Upper lobe of right lung (tissue), 1 donor: ENCODE measurements around the gene GLYATL1B. TPM values are rescaled to one million over a fixed set of nuclear protein-coding genes. Genes with fewer than 3 reads are reported as not detected.
A peak's percentile ranks its signal among the peaks of the same experiment; 100 is the strongest.
"Not testable (repeated sequence)": the region's sequence is repeated elsewhere in the genome, so short reads cannot be mapped to it uniquely, and the experiment has no call there.

ENCODE experiments used
- ATAC-seq: fragments of 200-7000 bp; cut with Tn5 transposase; one replicate; pipeline ENCODE4 v1.9.1; 2020; ENCODE audit warnings: mild to moderate bottlenecking, moderate library complexity
- DNase-seq: peaks from one replicate; pipeline ENCODE4 v3.0.0-alpha.2; 2020
- H3K27ac ChIP-seq: fragments of 200-600 bp; one replicate; pipeline ENCODE4 v1.8.0; 2022
- H3K27me3 ChIP-seq: fragments of 200-600 bp; one replicate; pipeline ENCODE4 v1.8.0; 2022; ENCODE audit warnings: mild to moderate bottlenecking
- H3K36me3 ChIP-seq: fragments of 200-600 bp; one replicate; pipeline ENCODE4 v1.8.0; 2022
- H3K4me1 ChIP-seq: fragments of 200-600 bp; one replicate; pipeline ENCODE4 v1.8.0; 2022
- H3K4me3 ChIP-seq: fragments of 200-600 bp; one replicate; pipeline ENCODE4 v1.8.0; 2022; ENCODE audit warnings: mild to moderate bottlenecking
- H3K9me3 ChIP-seq: fragments of 200-600 bp; one replicate; pipeline ENCODE4 v1.8.0; 2022
- intact Hi-C: fragments of 100-400 bp; cut with DNase I; formaldehyde crosslinking; loops from one replicate; pipeline ENCODE4 v1.11.0; 2022
- long read RNA-seq: library from polyadenylated mRNA; unstranded; transcript quantifications from one replicate; pipeline ENCODE4 v2.0.0, GENCODE V29; 2021
- total RNA-seq: library from RNA; stranded (reverse); fragmentation: NEBNext Ultra II Directional; extraction: Animal tissue kit (Norgen Biotek cat#: 25700); gene quantifications from one replicate; pipeline ENCODE4 v1.2.1, GENCODE V29; 2021
- TF ChIP-seq, protein P1 (sequence below): fragments of 200-600 bp; IDR thresholded peaks from one replicate; pipeline ENCODE4 v1.8.0; 2022; ENCODE audit warnings: antibody characterized with exemption
- donor health status: DM: no; HTN: yes; CAD: no; lungs with severe emphysema.

GLYATL1B gene, protein sequence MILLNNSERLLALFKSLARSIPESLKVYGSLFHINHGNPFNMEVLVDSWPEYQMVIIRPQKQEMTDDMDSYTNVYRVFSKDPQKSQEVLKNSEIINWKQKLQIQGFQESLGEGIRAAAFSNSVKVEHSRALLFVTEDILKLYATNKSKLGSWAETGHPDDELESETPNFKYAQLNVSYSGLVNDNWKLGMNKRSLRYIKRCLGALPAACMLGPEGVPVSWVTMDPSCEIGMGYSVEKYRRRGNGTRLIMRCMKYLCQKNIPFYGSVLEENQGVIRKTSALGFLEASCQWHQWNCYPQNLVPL
- not detected for total RNA-seq
- long read RNA-seq = 0 reads

DNA sequence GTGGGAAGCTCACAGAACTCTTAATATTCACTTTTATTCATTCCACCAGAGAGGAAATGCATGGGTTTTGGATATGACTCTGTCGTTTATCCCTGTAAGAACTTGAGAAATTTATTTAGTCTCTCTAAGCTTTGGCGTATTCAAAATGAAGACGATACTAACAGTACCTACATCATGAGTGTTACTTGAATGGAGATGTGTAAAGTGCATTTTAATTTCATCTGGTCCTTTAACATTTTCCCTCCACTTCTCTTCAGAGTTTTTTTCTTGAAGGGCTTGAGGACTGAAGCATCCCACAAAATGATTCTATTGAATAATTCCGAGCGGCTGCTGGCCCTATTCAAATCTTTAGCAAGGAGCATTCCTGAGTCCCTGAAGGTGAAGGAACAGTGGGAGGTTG is at the start of gene GLYATL1B:
Gene GLYATL1B (plus strand): TSS at position 301 of the 400 bp plus-strand sequence. CDS start 0 bp downstream, at position 301.
- H3K27ac ChIP-seq, H3K9me3 ChIP-seq, H3K36me3 ChIP-seq, intact Hi-C loops, DNase-seq, H3K27me3 ChIP-seq, ATAC-seq, H3K4me1 ChIP-seq, H3K4me3 ChIP-seq: not testable (repeated sequence)

DNA sequence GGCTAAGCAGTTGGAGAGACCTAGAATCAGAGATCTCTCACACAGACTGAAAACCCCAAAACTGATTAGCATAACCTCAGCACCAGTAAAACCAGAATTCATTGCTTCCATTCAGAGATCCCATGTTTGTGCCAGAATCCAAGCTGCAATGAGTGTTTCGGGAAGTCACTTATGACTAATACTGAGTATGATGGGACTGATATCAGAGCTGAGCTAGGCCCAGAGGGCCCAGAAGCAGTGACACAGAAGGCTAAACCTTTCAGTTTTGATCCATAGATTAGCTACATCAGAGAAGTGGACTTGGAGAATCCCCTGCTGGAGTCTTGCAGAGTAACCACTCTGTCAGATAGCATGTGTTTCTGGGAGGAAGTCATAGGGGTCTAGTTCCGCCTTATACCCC is 49.6 kb upstream of the GLYATL1B start:
- H3K27ac ChIP-seq, H3K4me1 ChIP-seq, H3K36me3 ChIP-seq, H3K4me3 ChIP-seq, intact Hi-C loops, H3K27me3 ChIP-seq, H3K9me3 ChIP-seq, ATAC-seq, DNase-seq: not testable (repeated sequence)

DNA sequence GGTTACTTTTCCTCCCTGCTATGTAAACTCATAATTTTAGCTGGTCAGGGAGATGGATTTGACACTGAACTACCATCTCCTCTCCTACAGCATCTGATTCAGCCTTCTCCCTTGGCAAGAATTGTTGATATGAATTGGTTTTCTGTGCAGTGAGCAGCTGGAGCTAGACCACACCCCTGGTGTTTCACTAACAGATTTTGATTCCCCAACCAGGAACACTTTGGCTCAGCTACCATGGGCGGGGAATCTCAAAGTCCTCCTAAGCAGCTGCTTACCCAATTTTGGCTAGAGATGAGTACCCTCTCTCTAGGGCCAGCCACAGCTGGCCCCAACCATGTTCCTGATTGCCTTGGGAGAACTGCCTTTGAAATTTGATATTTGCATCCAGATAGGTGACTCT is 48.7 kb upstream of the GLYATL1B start:
- H3K27me3 ChIP-seq, H3K4me3 ChIP-seq, H3K27ac ChIP-seq, H3K9me3 ChIP-seq, H3K4me1 ChIP-seq, H3K36me3 ChIP-seq, ATAC-seq, intact Hi-C loops, DNase-seq: not testable (repeated sequence)

DNA sequence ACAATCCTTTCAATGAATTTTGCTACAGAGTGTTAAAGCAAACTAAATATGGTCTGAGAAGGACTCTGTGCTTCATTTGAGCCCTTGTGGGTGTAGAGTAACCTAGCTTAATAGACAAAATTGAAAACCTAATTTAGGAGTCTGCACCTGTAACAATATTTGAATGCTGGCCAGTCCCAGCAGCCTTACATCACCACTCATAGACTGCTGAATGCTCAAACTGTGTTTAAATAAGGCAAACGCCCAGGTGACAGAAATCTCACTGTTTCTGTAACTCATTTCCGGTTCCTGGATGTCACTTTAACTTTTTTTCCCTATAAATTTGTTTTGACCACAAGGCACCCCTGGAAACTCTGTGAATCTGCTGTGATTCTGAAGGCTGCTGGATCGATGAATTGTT is 45.5 kb upstream of the GLYATL1B start:
- no peak overlapping the region for H3K27ac ChIP-seq
- H3K4me3 ChIP-seq = no peak overlapping the region
- no peaks in the 10 kb centered on the region for H3K27me3 ChIP-seq
- no peaks in the 10 kb centered on the region for H3K36me3 ChIP-seq
- DNase-seq = no peak
- intact Hi-C loops = no loop called here
- no peaks in the 10 kb centered on the region for H3K9me3 ChIP-seq
- no peaks in the 10 kb centered on the region for H3K4me1 ChIP-seq
- TF ChIP-seq, protein P1, sequence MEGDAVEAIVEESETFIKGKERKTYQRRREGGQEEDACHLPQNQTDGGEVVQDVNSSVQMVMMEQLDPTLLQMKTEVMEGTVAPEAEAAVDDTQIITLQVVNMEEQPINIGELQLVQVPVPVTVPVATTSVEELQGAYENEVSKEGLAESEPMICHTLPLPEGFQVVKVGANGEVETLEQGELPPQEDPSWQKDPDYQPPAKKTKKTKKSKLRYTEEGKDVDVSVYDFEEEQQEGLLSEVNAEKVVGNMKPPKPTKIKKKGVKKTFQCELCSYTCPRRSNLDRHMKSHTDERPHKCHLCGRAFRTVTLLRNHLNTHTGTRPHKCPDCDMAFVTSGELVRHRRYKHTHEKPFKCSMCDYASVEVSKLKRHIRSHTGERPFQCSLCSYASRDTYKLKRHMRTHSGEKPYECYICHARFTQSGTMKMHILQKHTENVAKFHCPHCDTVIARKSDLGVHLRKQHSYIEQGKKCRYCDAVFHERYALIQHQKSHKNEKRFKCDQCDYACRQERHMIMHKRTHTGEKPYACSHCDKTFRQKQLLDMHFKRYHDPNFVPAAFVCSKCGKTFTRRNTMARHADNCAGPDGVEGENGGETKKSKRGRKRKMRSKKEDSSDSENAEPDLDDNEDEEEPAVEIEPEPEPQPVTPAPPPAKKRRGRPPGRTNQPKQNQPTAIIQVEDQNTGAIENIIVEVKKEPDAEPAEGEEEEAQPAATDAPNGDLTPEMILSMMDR = no peak
- ATAC-seq = peak; percentile 25

DNA sequence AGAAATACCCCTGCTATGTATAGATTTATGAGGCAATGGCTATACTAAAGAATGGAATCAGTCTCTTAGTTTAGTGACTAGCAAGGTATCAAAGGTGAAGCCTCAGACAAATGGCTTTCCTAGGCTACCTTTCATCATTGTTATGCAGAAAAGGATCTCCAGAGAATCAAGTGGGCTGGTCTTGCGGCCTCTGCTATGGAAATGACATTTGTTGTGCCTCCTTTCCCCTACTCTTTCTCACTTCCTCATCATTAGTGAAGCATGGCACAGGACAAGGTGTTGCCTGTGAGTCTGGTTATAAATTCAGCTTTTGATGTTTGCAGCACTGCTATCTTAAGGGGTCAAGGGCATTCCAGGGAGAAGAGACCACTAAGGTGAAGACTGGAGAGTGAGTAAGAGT is 34.7 kb upstream of the GLYATL1B start:
- ATAC-seq, H3K27me3 ChIP-seq, H3K9me3 ChIP-seq, H3K27ac ChIP-seq, intact Hi-C loops, H3K4me1 ChIP-seq, H3K36me3 ChIP-seq, DNase-seq, H3K4me3 ChIP-seq: not testable (repeated sequence)

DNA sequence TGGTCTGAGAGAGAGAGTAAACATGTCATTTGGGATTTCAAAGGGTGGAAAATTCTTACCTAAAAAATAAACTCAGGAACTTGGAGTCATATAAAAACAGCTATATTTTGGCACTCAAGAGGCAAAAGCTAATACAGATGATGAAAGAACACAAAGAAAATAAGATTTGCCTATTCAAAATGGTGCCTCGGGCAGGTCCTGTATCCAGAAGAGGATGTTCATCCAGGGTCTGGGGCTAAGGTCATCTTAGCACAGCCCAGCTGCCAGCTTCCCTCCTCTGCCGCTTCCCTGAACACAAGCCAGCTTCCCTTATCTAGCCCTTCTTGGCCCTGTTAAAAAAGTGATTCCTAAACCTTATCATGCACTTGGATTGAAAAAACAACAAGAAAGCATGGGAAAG is 33.8 kb upstream of the GLYATL1B start:
- intact Hi-C loops, H3K4me1 ChIP-seq, H3K27me3 ChIP-seq, DNase-seq, H3K27ac ChIP-seq, H3K4me3 ChIP-seq, H3K9me3 ChIP-seq, H3K36me3 ChIP-seq: not testable (repeated sequence)
- ATAC-seq = peak; percentile 86

DNA sequence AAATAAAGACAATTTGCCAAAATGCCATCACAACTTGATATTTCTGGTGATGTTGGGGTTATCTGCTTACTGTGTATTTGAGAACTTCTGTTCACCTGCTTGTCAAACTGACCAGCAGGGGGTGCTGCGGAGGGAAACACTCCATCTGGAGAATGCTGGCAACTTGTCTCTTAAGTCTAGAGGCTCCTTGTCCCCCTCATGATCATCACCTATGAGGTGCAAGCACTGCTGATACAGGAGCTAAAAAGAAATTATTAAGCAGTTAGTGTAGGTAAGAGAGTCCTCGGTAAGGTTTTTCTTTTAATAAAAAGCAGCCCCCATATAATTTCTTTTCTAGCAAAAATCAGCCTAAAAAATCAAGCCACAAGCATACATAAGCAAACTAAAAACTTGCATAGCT is 32.7 kb upstream of the GLYATL1B start:
- intact Hi-C loops = no loop called here
- Histone ChIP-seq H3K36me3 (no peaks in the 10 kb centered on the region), H3K27me3 (peaks cover 4% of the 10 kb centered on the region), H3K27ac (no peak overlapping the region), H3K9me3 (no peaks in the 10 kb centered on the region), H3K4me3 (no peak overlapping the region), H3K4me1 (no peaks in the 10 kb centered on the region)
- peak; percentile 81 for DNase-seq
- ATAC-seq = peak; percentile 78
- TF ChIP-seq, protein P1 = peak; percentile 83

DNA sequence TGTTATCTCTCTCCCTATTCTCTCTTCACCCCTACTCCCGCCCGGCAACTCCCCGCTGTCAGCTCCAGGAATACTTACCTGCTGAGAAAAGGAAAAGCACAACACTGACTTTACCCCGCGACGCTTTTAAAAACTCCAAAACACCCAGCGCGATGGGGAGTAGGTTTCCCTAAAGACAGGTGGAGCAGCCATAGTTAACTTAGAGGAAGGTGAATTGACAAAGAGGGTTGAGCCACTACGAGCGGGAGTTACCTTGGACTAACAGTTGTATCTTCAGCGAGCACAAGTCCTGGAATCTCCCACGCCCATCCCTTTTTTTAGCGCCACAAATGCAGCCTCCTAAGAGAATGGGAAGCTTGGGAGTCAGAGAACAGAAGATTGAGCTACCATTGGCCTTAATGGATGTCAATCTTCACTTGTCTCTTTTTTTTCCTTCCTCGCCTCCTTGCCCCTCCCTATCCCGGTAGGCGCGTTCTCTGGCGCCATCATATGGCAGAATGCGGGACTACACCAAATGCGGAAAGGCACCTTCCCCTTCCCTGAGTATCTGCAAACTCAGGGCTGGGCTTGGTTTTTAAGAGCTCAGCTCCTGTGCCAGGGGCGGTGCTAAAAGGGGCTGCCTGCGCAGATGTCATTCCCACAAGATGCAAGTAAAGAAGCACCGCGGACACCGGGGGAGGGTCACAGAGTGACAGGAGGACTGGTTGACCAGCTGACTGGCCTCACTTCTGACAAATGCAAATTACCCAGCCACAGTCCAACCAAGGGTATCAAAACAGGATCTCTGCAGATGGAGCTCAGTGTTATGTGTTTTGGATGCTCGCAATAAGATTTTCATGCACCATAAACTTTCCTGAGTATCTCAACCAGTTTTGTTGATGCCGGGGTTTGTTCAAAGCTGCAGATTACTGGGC is 27.7 kb upstream of the GLYATL1B start:
- TF ChIP-seq, protein P1 = peak; percentile 78
- H3K9me3 ChIP-seq, H3K36me3 ChIP-seq, H3K4me1 ChIP-seq, H3K27ac ChIP-seq, intact Hi-C loops: not testable (repeated sequence)
- ATAC-seq (peak; percentile 99), DNase-seq (peak; percentile 88)
- Histone ChIP-seq H3K27me3 (peaks cover 20% of the 10 kb centered on the region), H3K4me3 (peak overlapping the region; percentile 42)

DNA sequence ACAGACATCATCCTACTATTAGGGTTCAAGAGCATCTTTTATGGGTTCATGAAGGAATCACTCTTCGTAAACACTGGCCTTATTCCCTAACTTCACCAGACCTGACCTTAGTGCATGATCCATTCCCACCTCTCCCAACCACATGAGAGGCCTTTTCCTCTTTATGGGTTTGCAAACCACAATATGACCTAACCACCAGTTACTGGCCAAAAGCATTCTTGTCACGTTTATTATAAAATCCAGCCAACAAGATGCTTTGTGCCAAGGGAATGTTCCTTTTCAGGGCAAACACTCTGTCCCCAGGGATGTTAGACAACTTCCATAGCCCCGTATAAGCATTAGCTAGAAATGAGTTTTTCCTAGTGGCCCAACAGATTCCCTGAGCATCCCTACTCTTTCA is 26.0 kb upstream of the GLYATL1B start:
- peaks cover 20% of the 10 kb centered on the region for H3K27me3 ChIP-seq
- ATAC-seq, H3K27ac ChIP-seq, H3K4me3 ChIP-seq, H3K4me1 ChIP-seq, H3K9me3 ChIP-seq, H3K36me3 ChIP-seq, DNase-seq, intact Hi-C loops: not testable (repeated sequence)
